HPDE6-E6E7 (cell line): ENCODE results near the gene TRIP11.

Experiments used
- DNase-seq: peaks from one replicate; pipeline ENCODE4 v3.0.0; 2011; ENCODE audit warnings: missing footprints; ENCODE audit errors: extremely low spot score

Gene TRIP11

GRCh38 chr14:91955168-91955567 is 84.7 kb downstream of the TRIP11 start:
- no peak for DNase-seq

- no peak for DNase-seq
These were observed 86.5 kb downstream of the TRIP11 start for GRCh38 chr14:91953170-91953985.

GRCh38 chr14:91947475-91948184 is 92.2 kb downstream of the TRIP11 start, which contains the start of gene FBLN5:
FBLN5 (minus strand) TSS chr14:91947694; CDS start chr14:91947229, 465 bp downstream.
- DNase-seq: no peak

- DNase-seq: no peak
These were observed 93.0 kb downstream of the TRIP11 start for GRCh38 chr14:91946622-91947474.

GRCh38 chr14:91945751-91946621 is 93.9 kb downstream of the TRIP11 start:
- no peak for DNase-seq

- no peak for DNase-seq
These were observed 96.9 kb downstream of the TRIP11 start for GRCh38 chr14:91942946-91943345.

- no peak for DNase-seq
These were observed 97.7 kb downstream of the TRIP11 start for GRCh38 chr14:91942128-91942527.

GRCh38 chr14:91940209-91940608 is 99.7 kb downstream of the TRIP11 start:
- no peak for DNase-seq

GRCh38 chr14:91935586-91935985 is 104.3 kb downstream of the TRIP11 start:
- DNase-seq: no peak

GRCh38 chr14:91934554-91935285 is 105.1 kb downstream of the TRIP11 start:
- no peak for DNase-seq

GRCh38 chr14:91931478-91932088 is 108.3 kb downstream of the TRIP11 start:
- DNase-seq: no peak

GRCh38 chr14:91929700-91930099 is 110.2 kb downstream of the TRIP11 start:
- no peak for DNase-seq

GRCh38 chr14:91927800-91928199 is 112.1 kb downstream of the TRIP11 start:
- no peak for DNase-seq

GRCh38 chr14:91927191-91927590 is 112.7 kb downstream of the TRIP11 start:
- DNase-seq: no peak

GRCh38 chr14:91926131-91926890 is 113.5 kb downstream of the TRIP11 start:
- DNase-seq: no peak

GRCh38 chr14:91925727-91926121 is 114.1 kb downstream of the TRIP11 start:
- no peak for DNase-seq

GRCh38 chr14:91925001-91925726 is 114.7 kb downstream of the TRIP11 start:
- DNase-seq: no peak

- DNase-seq: no peak
These were observed 119.3 kb downstream of the TRIP11 start for GRCh38 chr14:91920526-91920925.

GRCh38 chr14:91919814-91920213 is 120.0 kb downstream of the TRIP11 start:
- no peak for DNase-seq
